CD4-positive, alpha-beta T cell treated with Interleukin-4 for 4 hours (primary cell): ENCODE data around the gene MKI67.
"Not testable (repeated sequence)": the region's sequence is repeated elsewhere in the genome, so short reads cannot be mapped to it uniquely, and the experiment has no call there.

Experiments
- DNase-seq: peaks from one replicate; pipeline ENCODE4 v3.0.0-alpha.2; 2020

MKI67 gene

DNA sequence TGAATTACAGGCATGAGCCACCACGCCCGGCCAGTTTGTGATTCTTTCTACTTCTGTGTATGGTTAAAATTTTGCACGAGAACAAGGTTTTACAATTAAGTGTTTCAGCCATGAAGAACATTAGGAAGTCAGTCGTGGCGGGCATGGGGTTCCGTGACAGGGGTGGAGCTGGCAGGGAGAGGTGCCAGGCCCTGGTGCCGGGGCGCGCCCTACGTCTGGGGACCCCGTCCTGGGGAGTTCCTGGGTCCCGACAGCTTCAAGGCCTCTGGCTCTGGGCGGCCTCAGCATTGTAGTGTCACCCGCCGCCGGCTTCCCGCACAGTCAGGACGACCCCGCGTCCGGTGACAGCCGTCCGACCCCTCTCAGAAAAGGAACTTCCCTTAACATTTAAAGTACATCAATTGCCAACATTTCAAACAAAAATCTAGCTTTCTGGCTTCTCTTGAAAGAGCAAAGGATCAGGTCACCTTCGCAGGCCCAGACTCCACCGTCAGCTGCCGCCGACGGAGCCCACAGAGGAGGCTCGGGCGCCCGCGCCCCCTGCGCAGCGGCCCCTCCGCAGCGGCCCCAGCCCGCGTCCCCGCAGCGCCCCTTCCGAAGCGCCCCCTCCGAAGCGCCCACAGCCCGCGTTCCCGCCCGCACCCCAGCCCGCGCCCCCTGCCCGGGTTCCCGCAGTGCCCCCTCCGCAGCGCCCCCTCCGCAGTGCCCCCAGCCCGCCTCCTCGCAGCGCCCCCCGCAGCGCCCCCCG lies 23.2 kb upstream of the MKI67 start:
- DNase-seq: no peak

GRCh38 chr10:128147669-128148068 lies 21.4 kb upstream of the MKI67 start:
- DNase-seq: no peak

GRCh38 chr10:128147064-128147463 lies 20.8 kb upstream of the MKI67 start:
- DNase-seq: no peak

- no peak for DNase-seq
These were observed 18.3 kb upstream of the MKI67 start for GRCh38 chr10:128144547-128144946.

- DNase-seq: no peak
These were observed 17.3 kb upstream of the MKI67 start for GRCh38 chr10:128143531-128143930.

GRCh38 chr10:128140425-128140824 lies 14.2 kb upstream of the MKI67 start:
- no peak for DNase-seq

DNA sequence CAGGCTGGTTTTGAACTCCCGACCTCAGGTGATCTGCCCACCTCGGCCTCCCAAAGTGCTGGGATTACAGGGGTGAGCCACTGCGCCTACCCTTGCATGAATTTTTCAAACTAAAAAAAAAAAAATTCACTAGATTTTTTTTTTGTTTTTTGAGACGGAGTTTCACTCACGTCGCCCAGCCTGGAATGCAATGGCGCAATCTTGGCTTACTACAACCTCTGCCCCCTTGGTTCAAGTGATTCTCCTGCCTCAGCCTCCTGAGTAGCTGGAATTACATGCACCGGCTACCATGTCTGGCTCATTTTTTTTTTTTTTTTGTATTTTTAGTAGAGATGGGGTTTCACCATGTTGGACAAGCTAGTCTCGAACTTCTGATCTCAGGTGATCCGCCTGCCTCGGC lies 12.2 kb upstream of the MKI67 start:
- DNase-seq: not testable (repeated sequence)

DNA sequence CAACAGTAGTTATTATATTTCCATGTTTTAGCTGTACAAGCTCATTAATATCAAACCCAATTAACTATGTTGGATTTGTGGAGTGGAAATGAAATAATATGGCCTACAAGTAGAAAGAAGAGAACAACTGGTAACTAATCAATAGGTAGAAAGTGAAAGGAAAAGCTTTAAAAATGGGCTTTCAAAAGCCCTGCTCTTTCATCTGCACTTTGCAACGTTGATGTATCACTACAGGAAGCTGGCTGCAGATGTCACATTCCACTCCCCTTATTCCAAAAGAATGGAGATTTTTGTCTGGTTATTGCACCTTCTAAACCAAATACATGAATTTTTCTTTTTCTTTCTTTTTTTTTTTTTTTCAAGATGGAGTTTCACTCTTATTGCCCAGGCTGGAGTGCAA lies 11.7 kb upstream of the MKI67 start:
- no peak for DNase-seq

GRCh38 chr10:128130051-128130450 lies 3.8 kb upstream of the MKI67 start:
- no peak for DNase-seq

DNA sequence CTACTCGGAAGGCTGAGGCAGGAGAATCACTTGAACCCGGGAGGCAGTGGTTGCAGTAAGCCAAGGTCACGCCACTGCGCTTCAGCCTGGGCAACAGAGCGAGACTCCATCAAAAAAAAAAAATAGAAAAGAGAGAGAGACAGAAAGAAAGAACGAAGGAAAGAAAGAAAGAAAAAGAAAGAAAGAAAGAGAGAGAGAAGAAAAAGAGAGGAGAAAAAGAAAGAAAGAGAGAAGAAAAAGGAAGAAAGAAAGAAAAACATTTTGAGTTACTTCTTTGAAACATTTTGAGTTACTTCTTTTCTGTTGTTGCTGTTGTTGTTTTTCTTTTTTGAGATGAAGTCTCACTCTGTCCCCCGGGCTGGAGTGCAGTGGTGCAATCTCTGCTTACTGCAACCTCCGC lies 2.4 kb upstream of the MKI67 start:
- no peak for DNase-seq

DNA sequence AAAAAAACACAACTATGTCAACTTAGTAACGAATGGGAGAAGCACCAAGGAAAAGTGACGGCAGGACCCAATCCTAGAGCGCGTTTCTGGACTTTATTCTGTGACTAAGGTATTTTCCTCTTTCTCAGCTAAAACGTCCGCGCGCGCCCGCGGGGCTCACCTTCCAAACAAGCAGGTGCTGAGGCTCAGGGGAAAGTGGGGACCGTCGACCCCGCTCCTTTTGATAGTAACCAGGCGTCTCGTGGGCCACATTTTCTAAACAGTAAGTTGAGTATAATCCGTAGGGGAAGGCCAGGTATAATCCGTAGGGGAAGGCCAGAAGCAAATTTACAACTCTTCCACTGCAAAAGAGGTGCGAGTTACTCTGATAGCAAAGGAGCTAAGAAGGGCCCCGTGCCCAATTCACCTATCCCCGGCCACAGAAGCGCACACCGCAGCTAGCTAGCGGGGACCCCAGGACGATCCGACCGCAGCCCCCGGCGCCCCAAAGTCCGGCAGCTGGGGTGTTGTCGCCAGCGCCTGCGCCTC lies 743 bp downstream of the MKI67 start:
- DNase-seq: peak; percentile 22

GRCh38 chr10:128124813-128125403 lies 1.3 kb downstream of the MKI67 start:
- DNase-seq: no peak

GRCh38 chr10:128123846-128124245 lies 2.4 kb downstream of the MKI67 start:
- DNase-seq: no peak

- no peak for DNase-seq
These were observed 3.3 kb downstream of the MKI67 start for GRCh38 chr10:128122931-128123330.

GRCh38 chr10:128121750-128122412 lies 4.3 kb downstream of the MKI67 start:
- DNase-seq: no peak

DNA sequence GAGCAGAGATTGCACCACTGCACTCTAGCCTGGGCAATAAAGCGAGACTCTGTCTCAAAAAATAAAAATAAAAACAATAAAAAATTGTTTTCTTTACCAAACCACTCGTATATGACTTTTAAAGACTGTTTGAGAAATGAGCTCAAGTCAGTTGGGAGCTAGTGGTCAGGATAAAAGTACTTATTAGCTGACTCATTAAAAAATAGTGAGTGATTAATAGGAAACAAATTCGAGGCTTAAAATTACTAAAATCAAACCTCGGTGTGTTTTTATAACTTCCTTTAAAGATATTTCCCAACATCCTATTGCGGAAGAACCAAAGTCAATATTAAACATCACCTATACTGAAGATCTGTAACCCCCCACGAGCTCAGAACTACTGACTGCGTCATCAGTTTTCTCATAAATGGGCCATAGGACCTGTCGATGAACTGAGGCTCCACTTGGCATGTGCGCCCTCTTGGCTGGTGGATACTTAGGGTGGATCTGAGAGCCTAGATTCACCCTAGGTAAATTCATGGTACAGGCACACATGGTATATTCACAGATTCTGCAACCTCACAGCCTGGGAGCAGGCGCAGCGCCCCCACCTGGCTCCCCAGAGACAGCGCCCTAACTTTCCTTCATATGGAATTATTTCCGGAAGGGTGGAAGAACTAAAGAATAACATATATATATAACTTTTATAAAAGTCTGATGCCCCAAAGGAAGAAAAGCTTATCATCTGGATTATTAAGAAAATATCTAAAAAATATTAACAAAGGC lies 9.2 kb downstream of the MKI67 start:
- no peak for DNase-seq

GRCh38 chr10:128116187-128116586 lies 10.0 kb downstream of the MKI67 start:
- DNase-seq: no peak

GRCh38 chr10:128115356-128115755 lies 10.9 kb downstream of the MKI67 start:
- no peak for DNase-seq

- DNase-seq: no peak
These were observed 11.3 kb downstream of the MKI67 start for GRCh38 chr10:128114901-128115300.

DNA sequence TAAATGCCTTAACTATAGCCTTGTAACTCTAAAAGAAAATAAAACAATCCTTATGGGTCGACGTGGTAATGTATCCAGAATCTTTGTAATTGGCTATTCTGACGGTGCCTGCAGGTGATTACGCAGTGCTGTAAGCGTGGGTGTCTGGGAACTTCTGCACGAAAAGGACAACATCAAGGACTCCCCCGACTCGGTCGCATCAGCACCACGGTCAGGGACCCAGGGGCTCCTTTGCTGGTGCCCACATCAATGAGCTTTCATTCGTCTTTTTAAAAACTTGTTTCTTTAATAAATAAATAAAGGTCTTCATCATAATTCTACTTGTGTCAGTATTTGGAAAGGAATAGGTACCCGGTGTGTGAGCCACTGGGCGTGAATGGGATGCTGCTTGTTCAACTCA lies 13.2 kb downstream of the MKI67 start:
- no peak for DNase-seq

DNA sequence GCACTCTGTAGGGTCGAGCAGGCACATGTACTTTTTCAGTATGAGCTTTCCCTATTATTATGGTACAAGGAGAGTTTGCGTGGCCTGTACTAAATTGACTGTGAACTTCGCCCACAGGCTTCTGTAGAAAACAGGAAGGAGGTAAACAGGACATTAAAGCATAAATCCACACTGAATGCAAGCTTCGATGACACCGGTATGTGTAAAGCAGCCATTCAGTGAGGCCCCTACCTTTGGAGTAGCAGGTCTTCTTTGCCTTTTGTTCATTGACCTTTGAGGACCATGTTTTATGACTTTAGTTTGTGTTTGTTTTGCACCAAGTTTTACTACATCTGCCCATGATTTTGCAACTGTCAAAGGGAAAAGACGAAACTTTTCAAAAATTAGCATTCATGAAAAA lies 14.5 kb downstream of the MKI67 start:
- DNase-seq: no peak

DNA sequence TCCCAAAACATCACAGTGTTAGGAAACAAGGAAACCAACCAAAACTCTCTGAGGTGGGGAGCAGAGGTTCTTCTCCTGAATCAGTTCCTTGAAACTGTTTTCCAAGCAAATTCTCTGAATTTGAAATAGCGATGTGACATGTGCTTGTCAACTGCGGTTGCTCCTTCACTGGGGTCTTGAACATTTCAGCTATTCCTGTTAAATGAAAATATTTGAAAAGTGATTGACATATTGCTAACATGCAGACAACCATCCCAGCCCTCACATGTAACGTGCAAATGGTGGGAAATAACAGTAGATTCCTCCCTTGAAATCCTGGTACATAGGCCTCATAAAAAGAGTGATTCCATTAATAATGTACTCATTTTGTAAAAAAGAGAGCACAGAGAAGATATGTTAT lies 15.9 kb downstream of the MKI67 start:
- DNase-seq: no peak

- no peak for DNase-seq
These were observed 16.5 kb downstream of the MKI67 start for GRCh38 chr10:128109707-128110106.
